HG03139 (cell line): Measurements from ENCODE around the gene LOXHD1.

Experiments used
- ATAC-seq: cut with Tn5 transposase; IDR thresholded peaks from one replicate; pipeline ENCODE4 v1.9.1; 2021; ENCODE audit not compliant: unreplicated experiment

Gene LOXHD1

GRCh38 chr18:46481048-46481846 is 175.8 kb downstream of the LOXHD1 start:
- ATAC-seq = no peak

- no peak for ATAC-seq
These were observed 176.8 kb downstream of the LOXHD1 start for GRCh38 chr18:46480226-46480625.

- ATAC-seq = no peak
These were observed 178.2 kb downstream of the LOXHD1 start for GRCh38 chr18:46478796-46479195.

GRCh38 chr18:46477425-46478011 is 179.5 kb downstream of the LOXHD1 start:
- ATAC-seq = no peak

GRCh38 chr18:46475390-46475752 is 181.6 kb downstream of the LOXHD1 start:
- ATAC-seq = no peak

GRCh38 chr18:46474487-46475389 is 182.3 kb downstream of the LOXHD1 start:
- ATAC-seq = no peak

GRCh38 chr18:46471809-46472498 is 185.1 kb downstream of the LOXHD1 start:
- no peak for ATAC-seq

GRCh38 chr18:46470714-46471113 is 186.3 kb downstream of the LOXHD1 start:
- no peak for ATAC-seq

GRCh38 chr18:46469186-46469915 is 187.7 kb downstream of the LOXHD1 start:
- no peak for ATAC-seq

GRCh38 chr18:46468426-46469180 is 188.4 kb downstream of the LOXHD1 start:
- no peak for ATAC-seq

GRCh38 chr18:46466234-46467160 is 190.5 kb downstream of the LOXHD1 start:
- no peak for ATAC-seq

- ATAC-seq = no peak
These were observed 191.9 kb downstream of the LOXHD1 start for GRCh38 chr18:46464926-46465655.

- ATAC-seq = no peak
These were observed 194.5 kb downstream of the LOXHD1 start for GRCh38 chr18:46462523-46462922.

- no peak for ATAC-seq
These were observed 195.0 kb downstream of the LOXHD1 start for GRCh38 chr18:46461993-46462392.

GRCh38 chr18:46460754-46461153 is 196.3 kb downstream of the LOXHD1 start:
- no peak for ATAC-seq

- ATAC-seq = no peak
These were observed 197.1 kb downstream of the LOXHD1 start for GRCh38 chr18:46459789-46460455.

- no peak for ATAC-seq
These were observed 198.5 kb downstream of the LOXHD1 start for GRCh38 chr18:46458472-46458871.
